GM18508 (cell line): ENCODE measurements around the gene ZNF660.

Source experiments
- ATAC-seq: cut with Tn5 transposase; IDR thresholded peaks from one replicate; pipeline ENCODE4 v1.9.1; 2021; ENCODE audit warnings: moderate number of reproducible peaks; ENCODE audit not compliant: insufficient read depth, unreplicated experiment

ZNF660 gene

GRCh38 chr3:44624749-44625480 lies 40.2 kb downstream of the ZNF660 start, which contains the start of gene ZNF197:
Gene ZNF197 (plus strand): TSS chr3:44625036. CDS start chr3:44629155, 4,119 bp downstream.
- ATAC-seq, result peak; percentile 71

DNA sequence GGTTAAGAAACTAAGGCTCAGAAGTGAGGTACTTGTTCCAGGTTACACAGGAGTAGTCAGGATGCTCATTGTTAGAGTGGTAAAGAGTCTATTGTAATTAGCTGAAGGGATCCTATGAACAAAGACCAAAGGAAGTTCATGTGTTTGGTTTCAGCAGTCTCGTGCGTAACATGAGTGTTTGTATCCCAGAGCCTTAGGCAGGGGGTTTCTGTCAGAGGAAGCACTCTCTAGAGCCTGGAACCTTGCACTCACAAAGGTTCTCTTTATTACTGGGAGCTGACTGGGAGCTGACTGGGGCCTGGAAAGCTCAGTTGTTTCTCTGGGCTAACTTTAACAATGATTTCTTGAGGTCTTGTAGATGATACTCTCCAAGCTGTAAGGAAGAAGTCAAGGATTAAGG lies 44.0 kb downstream of the ZNF660 start:
- ATAC-seq, result no peak

DNA sequence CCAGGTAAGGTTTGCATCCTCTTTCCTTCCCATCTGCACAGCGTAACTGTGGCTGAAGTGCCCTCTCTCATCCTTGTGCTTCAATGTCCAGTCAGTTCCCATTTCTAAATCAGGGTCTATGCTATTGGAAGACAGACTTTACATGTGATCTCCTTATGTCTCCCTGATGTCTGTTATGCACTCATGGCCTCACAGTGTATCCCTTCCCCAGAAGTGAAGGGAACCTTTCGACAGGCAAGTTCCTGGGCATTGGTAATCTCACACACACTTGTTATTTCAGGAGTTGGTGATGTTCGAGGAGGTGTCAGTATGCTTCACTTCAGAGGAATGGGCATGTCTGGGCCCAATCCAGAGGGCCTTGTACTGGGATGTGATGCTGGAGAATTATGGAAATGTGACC lies 47.4 kb downstream of the ZNF660 start:
- no peak for ATAC-seq

DNA sequence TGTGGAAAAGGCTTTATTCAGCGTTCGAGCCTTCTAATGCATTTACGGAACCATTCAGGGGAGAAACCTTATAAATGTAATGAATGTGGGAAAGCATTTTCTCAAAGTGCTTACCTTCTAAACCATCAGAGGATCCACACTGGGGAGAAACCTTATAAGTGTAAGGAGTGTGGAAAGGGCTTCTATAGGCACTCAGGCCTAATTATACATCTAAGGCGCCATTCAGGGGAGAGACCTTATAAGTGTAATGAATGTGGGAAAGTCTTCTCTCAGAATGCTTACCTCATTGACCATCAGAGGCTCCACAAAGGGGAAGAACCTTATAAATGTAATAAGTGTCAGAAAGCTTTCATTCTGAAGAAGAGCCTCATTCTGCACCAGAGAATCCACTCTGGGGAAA lies 57.6 kb downstream of the ZNF660 start:
- no peak for ATAC-seq

DNA sequence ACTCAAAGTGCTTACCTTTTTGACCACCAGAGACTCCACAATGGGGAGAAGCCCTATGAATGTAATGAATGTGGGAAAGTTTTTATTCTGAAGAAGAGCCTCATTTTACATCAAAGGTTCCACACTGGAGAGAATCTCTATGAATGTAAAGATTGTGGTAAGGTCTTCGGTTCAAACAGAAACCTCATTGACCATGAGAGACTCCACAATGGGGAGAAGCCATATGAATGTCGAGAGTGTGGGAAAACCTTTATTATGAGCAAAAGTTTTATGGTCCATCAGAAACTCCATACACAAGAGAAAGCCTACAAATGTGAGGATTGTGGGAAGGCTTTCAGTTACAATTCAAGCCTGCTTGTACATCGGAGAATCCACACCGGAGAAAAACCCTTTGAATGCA lies 58.3 kb downstream of the ZNF660 start:
- no peak for ATAC-seq

DNA sequence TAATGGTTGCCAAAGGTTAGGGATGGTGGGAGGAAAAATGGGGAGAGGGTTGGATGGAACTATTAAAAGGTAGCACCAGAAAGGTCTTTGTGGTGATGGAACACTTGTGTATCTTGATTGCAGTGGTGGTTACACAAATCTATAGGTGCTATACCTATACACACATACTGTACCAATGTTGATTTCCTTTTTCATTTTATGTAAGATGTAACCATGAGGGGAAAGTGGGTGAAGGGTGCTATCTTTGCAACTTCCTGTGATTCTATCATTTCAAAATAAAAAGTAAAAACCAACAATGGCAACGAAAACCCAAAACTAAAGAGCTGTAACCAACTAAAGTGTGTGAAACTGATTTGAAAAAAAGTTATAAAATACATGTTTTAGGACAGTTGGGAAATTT lies 63.0 kb downstream of the ZNF660 start:
- no peak for ATAC-seq

DNA sequence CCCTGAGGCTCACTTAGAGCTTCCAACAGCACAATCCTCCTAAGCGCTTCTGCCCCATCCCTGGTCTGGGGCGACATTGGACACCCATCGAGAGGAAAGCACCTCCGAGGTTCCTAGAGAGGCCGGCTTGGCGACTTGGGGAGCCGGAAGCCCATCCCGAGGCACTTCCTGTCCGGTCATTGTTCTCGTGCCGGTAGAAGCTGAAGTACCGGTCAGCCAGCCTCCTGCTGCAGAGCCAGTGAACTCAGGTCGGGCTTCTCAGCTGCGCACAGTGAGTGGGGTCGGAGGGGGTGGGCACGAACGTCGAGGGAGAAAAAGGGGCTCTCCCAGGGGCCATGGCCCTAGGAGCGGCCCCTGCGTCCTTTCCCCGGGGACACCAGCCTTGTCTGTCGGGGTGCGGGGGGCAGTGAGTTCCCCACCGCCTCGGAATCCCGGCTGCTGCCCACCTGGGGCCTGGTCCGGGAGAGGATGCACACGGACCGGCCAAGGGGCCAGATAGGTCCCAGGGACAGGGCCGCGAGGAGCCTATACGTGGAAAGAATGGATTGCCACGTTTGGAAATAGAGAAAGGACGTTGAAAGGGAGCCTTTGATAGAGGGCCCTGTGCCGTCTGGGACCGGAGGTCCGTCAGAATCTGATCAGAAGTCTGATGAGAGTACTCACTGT lies 63.9 kb downstream of the ZNF660 start, which contains the start of gene ZNF35:
ZNF35 (plus strand) TSS at position 169 of the 666 bp plus-strand sequence. CDS start 2,336 bp downstream, outside the sequence.
- peak; percentile 82 for ATAC-seq
